Gastroesophageal sphincter (tissue), 3 donors: ENCODE measurements around the gene DUSP10.

Experiments used
- CTCF ChIP-seq, 4 experiments: fragments of 200-600 bp in 2 of 4; fragments of 450-650 bp in 2 of 4; sonication (generic) in 1 of 4; IDR thresholded peaks; one replicate each; pipeline ENCODE4 v1.5.1; 2017 to 2019; ENCODE audit warnings: antibody characterized with exemption in 4 of 4, mild to moderate bottlenecking in 2 of 4, moderate library complexity in 2 of 4
- POLR2A ChIP-seq, 2 donors: fragments of 450-650 bp; IDR thresholded peaks; one replicate each; pipeline ENCODE4 v1.6.1; 2017; ENCODE audit warnings: antibody characterized with exemption in 2 of 2, mild to moderate bottlenecking in 2 of 2, moderate library complexity in 1 of 2
- POLR2AphosphoS5 ChIP-seq: sonication (generic); formaldehyde crosslinking; IDR thresholded peaks from one replicate; pipeline ENCODE4 v1.6.1; 2017; ENCODE audit warnings: antibody characterized with exemption

DNA sequence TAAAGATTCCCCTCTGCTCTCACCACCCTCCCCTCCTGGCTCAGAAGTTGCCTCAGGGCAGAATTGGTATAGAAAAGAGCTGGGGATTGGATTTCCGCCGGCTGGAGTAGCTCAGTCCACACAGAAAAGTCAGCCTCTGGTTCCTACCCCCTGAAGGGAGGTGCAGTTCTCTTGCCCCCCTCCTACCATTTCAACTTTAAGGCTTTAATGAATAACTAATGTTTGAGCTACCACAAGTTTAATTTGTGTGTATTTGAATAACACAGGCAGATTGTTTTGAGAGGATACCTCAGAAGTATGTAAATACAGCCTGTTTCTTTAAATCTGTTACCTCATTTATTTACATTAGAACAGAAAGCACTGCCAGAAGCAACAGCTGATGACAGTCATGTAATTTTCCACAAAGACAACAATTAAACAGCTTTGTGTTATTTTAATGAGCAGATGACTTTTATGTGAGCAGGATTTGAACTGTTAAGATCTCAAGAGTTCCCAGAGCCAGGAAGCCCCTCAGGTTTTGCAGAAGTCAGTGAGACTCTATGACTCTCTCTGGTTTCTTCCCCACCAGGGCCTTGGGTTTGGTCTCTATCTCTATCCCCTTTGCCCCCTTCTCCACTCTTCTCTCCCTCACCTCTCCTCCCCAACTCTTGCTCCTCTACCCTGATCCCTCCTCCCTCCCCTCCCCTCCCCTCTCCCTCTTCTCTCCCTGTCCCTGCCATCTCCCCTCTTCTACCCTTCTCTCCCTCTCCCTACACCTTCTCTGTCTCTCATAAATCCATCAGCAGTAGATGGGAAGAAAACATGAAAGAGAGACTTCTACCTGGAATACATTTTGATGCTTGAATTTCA lies 26.3 kb downstream of the DUSP10 start:
- TF ChIP-seq POLR2A (IDR thresholded peaks at IDR 0.05) = no peak
- no peak for TF ChIP-seq POLR2AphosphoS5
- TF ChIP-seq CTCF (IDR thresholded peaks at IDR 0.05) = no peak
